H1 (cell line): ENCODE results near the gene DGKD. TPM values are rescaled to one million over a fixed set of nuclear protein-coding genes. Genes with fewer than 3 reads are reported as not detected.

Experiments used
- BCL11A ChIP-seq, 2 experiments: IDR thresholded peaks; one replicate each; pipeline ENCODE4 v1.6.1; 2011; ENCODE audit warnings: low read depth in 2 of 2, low read length in 2 of 2, mild to moderate bottlenecking in 2 of 2
- CBX8 ChIP-seq: fragments of 300-800, 300-1000 bp; sonication (generic); IDR thresholded peaks from 2 replicates; pipeline ENCODE4 v1.7.1; 2016; ENCODE audit warnings: low read depth, low read length, borderline replicate concordance
- GTF2F1 ChIP-seq: IDR thresholded peaks from 2 replicates; pipeline ENCODE4 v1.6.1; 2012; ENCODE audit warnings: low read depth, low read length, improper control_type of control experiment, borderline replicate concordance
- JUND ChIP-seq: IDR thresholded peaks from 2 replicates; pipeline ENCODE4 v1.6.1; 2011; ENCODE audit warnings: mild to moderate bottlenecking, improper control_type of control experiment, low read length
- KDM1A ChIP-seq: fragments of 200-600, 300-600 bp; sonication (generic); IDR thresholded peaks from 2 replicates; pipeline ENCODE4 v1.7.1; 2016; ENCODE audit warnings: mild to moderate bottlenecking, low read length, borderline replicate concordance
- KDM5A ChIP-seq: fragments of 200-600 bp; IDR thresholded peaks from 2 replicates; pipeline ENCODE4 v1.7.1; 2012; ENCODE audit warnings: mild to moderate bottlenecking, low read length, inconsistent platforms, mixed read lengths
- POU5F1 ChIP-seq: IDR thresholded peaks from 2 replicates; pipeline ENCODE4 v1.6.1; 2011; ENCODE audit warnings: low read depth, mild to moderate bottlenecking, low read length, moderate library complexity
- RBBP5 ChIP-seq: IDR thresholded peaks from 2 replicates; pipeline ENCODE4 v1.7.1; 2012; ENCODE audit warnings: low read depth, mild to moderate bottlenecking, inconsistent platforms, low read length, moderate library complexity, borderline replicate concordance
- SIX5 ChIP-seq: IDR thresholded peaks from 2 replicates; pipeline ENCODE4 v1.6.1; 2011; ENCODE audit warnings: mild to moderate bottlenecking, low read depth, low read length
- TBP ChIP-seq: IDR thresholded peaks from 2 replicates; pipeline ENCODE4 v1.6.1; 2011; ENCODE audit warnings: low read depth, low read length, improper control_type of control experiment
- polyA plus RNA-seq, 7 experiments: library from polyadenylated mRNA; depleted of rRNA in 3 of 7; stranded (reverse) in 5 of 7; unstranded in 2 of 7; fragments of >200 nt in 5 of 7; fragments of 200-250 nt in 2 of 7; gene quantifications; 1 replicate in 5 of 7; 2 replicates in 1 of 7; 4 replicates in 1 of 7; pipeline versions ENCODE4 v1.2.1 to v1.2.3, GENCODE V29; 2011 to 2013; ENCODE audit warnings: missing spikeins in 2 of 7, mixed read lengths in 2 of 7
- total RNA-seq: library from RNA; stranded (reverse); fragmentation: NEBNext Ultra II Directional; extraction: Animal tissue kit (Norgen Biotek cat#: 25700); gene quantifications from 2 replicates; pipeline ENCODE4 v1.2.1, GENCODE V29; 2021
- TF ChIP-seq, protein P1 (sequence below): fragments of 300-600 bp; sonication (generic); IDR thresholded peaks from 2 replicates; pipeline ENCODE4 v1.7.1; 2012; ENCODE audit warnings: low read length, moderate library complexity, mild to moderate bottlenecking, inconsistent platforms; ENCODE audit not compliant: insufficient replicate concordance

Gene DGKD
- total and polyA plus RNA-seq, 2 of the 8 experiments (the other 6 are each of a cell fraction or from before 2014, with no cell fraction given) = 7.7 to 30.9 TPM

DNA sequence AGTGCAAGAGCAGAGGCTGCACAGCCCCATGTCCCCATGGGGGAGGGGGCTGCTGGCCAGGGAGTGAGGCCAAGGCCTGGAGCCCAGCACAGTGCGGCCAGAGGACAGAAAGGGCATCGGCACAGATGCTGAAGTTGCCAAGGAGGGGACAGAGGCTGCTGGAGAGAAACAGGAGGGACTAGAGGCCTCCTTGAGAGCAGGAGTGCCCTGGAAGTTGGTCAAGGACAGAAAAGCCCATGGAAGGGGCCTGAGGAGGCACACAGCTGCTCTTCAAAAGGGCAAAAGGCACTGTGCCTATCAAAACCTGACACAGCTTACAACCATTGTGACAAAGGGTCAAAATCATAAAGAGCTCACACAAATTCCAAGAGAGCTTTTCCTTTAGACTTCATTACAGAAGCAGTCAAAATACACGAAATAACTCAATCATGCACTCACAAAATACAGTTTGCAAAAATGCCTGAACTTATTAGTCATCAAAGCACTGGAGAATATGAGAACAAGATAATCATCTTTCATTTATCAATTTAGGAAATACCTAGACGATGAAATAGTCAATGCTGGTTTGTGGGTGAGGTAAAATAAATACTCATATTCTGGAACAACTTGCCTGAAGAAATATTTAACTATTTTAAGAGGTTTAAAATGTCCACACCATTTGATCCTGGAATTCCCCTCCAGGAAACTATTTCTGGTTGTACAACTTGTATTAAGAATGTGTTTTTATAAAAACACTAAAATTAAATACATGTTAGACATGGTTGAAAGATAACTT, 132.7 kb downstream of the DGKD start (continued):
- TF ChIP-seq, protein P1, sequence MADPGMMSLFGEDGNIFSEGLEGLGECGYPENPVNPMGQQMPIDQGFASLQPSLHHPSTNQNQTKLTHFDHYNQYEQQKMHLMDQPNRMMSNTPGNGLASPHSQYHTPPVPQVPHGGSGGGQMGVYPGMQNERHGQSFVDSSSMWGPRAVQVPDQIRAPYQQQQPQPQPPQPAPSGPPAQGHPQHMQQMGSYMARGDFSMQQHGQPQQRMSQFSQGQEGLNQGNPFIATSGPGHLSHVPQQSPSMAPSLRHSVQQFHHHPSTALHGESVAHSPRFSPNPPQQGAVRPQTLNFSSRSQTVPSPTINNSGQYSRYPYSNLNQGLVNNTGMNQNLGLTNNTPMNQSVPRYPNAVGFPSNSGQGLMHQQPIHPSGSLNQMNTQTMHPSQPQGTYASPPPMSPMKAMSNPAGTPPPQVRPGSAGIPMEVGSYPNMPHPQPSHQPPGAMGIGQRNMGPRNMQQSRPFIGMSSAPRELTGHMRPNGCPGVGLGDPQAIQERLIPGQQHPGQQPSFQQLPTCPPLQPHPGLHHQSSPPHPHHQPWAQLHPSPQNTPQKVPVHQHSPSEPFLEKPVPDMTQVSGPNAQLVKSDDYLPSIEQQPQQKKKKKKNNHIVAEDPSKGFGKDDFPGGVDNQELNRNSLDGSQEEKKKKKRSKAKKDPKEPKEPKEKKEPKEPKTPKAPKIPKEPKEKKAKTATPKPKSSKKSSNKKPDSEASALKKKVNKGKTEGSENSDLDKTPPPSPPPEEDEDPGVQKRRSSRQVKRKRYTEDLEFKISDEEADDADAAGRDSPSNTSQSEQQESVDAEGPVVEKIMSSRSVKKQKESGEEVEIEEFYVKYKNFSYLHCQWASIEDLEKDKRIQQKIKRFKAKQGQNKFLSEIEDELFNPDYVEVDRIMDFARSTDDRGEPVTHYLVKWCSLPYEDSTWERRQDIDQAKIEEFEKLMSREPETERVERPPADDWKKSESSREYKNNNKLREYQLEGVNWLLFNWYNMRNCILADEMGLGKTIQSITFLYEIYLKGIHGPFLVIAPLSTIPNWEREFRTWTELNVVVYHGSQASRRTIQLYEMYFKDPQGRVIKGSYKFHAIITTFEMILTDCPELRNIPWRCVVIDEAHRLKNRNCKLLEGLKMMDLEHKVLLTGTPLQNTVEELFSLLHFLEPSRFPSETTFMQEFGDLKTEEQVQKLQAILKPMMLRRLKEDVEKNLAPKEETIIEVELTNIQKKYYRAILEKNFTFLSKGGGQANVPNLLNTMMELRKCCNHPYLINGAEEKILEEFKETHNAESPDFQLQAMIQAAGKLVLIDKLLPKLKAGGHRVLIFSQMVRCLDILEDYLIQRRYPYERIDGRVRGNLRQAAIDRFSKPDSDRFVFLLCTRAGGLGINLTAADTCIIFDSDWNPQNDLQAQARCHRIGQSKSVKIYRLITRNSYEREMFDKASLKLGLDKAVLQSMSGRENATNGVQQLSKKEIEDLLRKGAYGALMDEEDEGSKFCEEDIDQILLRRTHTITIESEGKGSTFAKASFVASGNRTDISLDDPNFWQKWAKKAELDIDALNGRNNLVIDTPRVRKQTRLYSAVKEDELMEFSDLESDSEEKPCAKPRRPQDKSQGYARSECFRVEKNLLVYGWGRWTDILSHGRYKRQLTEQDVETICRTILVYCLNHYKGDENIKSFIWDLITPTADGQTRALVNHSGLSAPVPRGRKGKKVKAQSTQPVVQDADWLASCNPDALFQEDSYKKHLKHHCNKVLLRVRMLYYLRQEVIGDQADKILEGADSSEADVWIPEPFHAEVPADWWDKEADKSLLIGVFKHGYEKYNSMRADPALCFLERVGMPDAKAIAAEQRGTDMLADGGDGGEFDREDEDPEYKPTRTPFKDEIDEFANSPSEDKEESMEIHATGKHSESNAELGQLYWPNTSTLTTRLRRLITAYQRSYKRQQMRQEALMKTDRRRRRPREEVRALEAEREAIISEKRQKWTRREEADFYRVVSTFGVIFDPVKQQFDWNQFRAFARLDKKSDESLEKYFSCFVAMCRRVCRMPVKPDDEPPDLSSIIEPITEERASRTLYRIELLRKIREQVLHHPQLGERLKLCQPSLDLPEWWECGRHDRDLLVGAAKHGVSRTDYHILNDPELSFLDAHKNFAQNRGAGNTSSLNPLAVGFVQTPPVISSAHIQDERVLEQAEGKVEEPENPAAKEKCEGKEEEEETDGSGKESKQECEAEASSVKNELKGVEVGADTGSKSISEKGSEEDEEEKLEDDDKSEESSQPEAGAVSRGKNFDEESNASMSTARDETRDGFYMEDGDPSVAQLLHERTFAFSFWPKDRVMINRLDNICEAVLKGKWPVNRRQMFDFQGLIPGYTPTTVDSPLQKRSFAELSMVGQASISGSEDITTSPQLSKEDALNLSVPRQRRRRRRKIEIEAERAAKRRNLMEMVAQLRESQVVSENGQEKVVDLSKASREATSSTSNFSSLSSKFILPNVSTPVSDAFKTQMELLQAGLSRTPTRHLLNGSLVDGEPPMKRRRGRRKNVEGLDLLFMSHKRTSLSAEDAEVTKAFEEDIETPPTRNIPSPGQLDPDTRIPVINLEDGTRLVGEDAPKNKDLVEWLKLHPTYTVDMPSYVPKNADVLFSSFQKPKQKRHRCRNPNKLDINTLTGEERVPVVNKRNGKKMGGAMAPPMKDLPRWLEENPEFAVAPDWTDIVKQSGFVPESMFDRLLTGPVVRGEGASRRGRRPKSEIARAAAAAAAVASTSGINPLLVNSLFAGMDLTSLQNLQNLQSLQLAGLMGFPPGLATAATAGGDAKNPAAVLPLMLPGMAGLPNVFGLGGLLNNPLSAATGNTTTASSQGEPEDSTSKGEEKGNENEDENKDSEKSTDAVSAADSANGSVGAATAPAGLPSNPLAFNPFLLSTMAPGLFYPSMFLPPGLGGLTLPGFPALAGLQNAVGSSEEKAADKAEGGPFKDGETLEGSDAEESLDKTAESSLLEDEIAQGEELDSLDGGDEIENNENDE = no peak
- no peak for TF ChIP-seq KDM5A
- TF ChIP-seq CBX8 = no peak
- TF ChIP-seq JUND = no peak
- TF ChIP-seq POU5F1 = no peak
- TF ChIP-seq KDM1A = no peak
- no peak for TF ChIP-seq BCL11A (IDR thresholded peaks at IDR 0.05; ENCODE audit: low read depth in 2 of 2, low read length in 2 of 2)
- TF ChIP-seq SIX5 = no peak
- no peak for TF ChIP-seq GTF2F1
- no peak for TF ChIP-seq RBBP5
- TF ChIP-seq TBP = no peak
